Glomerular visceral epithelial cell (primary cell): ENCODE results near the gene PCNX3.
A peak's percentile ranks its signal among the peaks of the same experiment; 100 is the strongest.

Source experiments
- DNase-seq: peaks from one replicate; pipeline ENCODE4 v3.0.0-alpha.2; 2016; ENCODE audit errors: extremely low spot score

The PCNX3 gene

DNA sequence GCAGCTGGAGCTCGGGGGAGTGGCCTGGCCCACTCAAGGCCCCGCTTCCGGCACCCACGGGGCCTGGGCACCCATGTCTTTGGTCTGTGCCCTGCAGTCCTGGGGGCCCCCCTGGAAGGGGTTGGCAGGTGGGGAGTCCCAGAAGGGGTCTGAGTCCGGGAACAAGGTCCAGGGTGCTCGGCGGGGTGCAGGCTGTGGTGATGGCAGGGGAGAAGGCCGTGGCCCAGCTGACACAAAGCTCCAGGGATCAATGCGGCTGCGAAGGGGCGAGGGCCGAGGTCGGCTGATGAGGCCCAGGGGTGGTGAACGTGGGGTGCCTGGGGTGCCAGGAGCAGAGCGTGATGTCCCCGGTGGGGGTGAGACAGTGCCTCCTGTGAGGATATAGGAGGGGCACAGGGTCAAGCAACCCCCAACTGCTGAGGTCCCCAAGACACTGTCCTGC, 17.3 kb upstream of the PCNX3 start:
- DNase-seq: no peak

DNA sequence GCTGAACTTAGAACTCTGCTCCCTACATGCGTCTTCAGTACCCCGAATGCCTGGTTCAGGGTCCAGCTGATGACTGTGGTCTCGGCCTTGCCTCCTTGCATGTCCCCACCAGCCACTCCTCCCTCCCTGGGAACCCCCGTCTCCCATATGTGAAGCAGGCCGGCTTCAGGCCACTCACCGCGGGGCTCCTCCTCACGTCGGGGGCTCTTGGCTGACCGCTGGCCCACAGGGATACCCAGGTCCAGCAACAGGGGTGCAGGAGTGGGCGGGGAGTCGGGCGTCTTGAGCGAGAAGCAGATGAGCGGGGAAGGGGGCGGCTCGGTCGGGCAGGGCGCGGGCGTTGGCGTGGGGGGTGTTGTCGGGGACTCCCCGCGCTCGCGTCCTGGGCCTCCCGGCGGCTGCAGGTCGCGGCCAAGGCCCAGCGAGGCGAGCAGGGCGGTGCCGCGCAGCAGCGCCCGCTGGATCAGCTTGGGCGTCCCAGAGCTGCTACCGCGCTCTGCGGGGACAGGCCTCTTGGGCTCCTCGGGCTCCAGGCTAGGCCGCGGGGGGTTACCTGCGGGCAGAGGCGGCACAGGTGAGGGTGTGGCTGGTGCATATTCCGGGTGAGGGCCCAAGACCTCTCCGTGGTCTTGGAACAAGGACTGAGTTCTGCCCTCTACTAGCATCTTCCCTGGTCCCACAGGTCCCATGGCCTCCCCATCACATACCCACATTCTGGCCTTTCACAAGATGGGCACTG, 16.2 kb upstream of the PCNX3 start:
- no peak for DNase-seq

DNA sequence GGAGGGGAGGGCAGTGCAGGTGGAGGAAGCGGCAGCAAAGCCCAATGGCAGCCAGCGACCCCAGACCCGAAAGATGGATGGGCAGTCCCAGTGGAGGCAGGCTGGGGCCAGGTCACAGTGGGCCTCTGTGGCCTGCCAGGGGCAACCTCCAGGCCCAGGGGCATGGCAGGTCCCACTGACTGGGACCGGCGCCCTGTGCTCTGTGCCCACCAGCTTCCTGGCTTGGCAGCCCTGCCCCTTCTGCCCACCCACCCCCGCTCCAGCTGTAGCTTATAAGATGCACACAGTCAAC, 15.7 kb upstream of the PCNX3 start:
- no peak for DNase-seq

DNA sequence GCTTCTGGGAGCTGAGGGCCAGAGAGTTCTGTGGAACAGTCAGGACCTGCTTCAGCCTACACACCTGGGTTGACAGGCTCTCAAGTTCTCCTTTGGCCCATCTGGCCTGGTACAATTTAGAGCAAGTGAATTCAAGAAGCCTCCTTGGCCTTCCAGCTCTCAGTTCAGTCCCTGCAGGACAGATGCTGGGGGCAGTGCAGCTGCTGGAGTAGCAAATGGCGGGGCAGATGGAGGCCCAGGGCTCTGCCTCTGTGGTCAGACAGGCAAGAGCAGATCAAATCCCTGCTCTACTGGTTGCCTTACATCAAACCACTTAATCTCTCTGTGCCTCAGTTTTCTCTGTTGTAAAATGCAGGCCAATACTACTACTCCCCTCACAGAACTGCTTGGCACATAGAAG, 11.3 kb upstream of the PCNX3 start:
- DNase-seq: no peak

DNA sequence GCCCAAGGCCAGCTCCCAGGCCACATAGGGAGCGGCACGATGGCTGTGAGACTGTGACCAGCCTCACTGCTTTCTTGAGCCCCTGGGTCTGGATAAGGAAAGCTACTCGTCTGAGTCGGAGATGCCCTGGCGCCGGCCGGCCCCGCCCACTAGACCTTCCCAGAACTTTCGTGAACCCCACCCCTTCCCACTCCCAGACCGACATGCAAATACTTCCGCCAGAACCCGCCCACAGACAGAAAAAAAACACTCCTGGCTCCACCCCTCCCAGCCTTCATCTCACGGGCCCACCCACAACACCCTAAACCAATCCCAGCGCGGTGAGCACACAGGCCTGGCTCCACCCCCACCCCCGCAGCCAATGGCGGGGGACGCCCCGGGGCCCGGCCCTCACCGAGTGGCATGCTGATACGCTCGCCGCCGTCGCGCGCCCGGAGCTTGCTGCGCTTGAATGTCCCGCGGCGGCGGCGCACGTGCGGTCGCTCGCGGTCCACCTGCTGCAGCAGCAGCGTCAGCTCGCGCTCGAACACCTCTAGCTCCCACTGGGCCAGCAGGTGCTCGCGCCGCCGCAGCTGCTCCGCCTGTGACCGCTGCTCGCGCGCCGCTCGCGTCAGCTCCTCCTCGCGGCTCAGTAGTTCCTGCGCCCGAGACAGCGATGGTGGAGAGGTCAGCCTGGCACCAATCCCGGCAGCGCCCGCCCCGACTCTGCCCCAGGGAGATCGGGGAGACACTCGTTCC, 8.5 kb upstream of the PCNX3 start:
- no peak for DNase-seq

DNA sequence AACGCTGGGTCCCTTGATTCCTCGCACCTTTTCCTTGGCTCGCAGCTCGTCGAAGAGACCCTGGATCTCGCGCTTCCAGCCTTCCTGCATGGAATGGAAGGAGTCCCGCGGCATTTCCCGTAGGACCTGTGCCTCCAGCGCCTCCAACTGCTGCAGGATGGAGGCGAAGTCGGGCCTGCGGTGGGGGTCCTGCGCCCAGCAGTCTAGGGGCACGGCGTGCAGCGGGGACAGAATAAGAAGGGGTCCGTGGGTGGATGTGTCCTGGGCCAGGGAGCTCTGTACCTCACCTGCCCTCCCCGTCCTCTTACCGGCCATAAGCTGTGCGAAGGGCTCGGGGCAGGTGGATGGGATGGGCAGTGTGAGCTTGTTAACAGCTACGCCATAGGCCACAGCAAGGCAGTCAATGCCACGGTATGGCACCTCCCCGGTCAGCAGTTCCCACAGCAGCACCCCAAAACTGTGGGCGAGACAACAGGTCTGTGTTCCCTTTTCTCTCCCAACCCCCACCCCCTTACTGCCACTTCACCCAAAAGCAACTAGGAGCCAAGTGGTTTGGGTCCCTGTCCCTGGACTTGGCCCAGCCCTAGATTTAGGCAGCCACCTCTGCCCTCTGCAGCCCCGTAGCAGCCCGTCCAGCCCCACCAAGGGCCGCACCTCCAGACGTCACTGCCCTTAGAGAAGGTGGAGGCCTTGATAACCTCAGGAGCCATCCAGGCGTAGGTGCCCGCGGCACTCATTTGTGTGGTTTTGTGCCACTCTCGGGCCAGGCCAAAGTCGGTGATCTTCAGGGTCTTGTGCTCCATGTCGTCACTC, 7.8 kb upstream of the PCNX3 start:
- no peak for DNase-seq

DNA sequence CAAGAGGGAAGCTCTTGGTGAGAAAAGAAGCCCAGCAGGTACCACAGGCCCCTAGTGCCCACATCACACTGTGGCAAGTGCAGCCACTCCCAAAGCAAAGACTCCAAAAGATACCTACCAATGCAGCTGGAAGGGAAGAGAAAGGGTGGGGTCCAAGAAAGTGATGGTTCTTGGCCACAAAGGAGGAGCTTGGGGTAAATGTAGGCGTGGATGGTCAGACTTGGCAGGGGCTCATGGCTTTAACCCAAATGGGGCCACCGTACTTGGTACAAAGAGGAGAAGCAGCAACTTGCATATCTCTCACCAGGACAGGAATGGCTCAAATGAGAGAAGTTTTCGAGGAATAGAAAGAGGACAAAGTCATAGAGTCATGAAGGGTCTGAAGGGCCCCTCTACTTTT, 6.3 kb upstream of the PCNX3 start:
- no peak for DNase-seq

DNA sequence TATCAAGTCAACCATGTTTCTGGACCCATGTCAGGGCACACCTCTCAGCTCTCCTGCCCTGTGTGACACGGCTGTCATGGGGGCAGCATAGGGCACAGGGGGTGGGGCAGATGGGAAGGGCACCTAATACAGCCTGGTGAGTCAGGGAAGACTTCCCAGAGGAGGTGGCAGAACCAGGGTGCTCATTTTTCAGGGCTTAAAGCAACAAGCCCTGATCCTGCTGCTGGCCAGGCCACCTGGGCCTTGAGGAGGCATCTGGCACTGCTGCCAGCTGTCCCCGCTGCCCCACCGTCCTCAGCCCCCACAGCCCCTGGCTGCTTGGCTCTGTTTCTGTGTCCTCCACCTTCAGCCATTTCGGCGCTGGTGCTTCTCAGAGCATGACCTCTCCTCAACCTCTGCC, 5.9 kb upstream of the PCNX3 start:
- no peak for DNase-seq

DNA sequence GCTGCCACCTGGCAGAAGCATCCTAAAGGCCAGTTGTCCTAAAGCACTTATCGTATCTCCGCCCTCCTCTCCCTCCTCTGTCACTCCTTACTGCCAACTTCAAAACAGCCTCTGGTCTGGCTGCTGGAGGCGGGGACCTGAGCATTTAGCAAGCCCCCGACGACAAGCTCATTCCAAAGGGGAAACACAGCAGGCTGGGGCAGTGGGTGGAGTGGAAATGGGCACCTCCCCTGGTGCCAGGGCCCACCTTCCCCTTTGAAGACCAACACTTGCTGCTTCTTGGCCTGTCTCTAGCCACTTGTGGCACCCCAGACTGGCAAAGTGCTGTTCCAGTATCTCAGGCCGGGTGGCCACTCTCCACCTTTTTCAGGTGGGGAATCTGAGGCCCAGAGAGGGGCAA, 5.2 kb upstream of the PCNX3 start:
- DNase-seq: no peak

DNA sequence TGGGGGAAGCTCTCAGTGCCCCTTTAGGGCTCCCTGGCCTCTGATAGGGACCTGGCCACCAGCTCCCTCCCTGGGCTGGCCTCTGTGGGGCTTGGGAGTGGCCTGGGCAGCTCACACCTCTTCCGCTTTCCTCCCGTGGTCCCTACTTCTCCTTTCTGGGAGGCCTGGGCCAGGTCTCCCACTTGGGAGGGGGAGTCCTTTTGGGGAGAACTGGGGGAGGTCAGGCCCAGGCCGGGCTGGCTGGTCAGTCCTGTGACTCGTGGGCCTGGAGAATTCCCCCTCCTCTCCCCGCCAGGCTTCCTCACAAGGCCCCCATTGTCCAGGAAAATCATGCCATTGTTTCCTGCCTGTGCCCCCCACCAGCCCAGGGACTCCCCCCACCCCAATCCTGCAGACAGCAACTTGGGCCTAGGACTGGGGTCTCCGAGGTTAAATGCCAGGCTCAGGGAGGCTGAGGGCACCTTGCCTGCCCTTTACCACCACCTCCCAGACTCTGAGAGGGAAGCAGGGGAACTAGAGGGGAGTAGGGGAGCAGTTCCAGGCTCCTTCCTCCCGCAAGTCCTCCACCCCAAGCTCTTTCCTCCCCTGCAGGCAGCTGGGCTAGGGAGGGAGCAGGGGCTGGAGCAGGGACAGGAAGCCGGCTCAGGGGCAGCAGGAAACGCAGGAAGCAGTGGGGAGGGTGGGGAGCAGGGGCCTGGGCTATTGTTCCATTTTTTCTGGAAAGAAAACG, 4.4 kb upstream of the PCNX3 start:
- DNase-seq: no peak

DNA sequence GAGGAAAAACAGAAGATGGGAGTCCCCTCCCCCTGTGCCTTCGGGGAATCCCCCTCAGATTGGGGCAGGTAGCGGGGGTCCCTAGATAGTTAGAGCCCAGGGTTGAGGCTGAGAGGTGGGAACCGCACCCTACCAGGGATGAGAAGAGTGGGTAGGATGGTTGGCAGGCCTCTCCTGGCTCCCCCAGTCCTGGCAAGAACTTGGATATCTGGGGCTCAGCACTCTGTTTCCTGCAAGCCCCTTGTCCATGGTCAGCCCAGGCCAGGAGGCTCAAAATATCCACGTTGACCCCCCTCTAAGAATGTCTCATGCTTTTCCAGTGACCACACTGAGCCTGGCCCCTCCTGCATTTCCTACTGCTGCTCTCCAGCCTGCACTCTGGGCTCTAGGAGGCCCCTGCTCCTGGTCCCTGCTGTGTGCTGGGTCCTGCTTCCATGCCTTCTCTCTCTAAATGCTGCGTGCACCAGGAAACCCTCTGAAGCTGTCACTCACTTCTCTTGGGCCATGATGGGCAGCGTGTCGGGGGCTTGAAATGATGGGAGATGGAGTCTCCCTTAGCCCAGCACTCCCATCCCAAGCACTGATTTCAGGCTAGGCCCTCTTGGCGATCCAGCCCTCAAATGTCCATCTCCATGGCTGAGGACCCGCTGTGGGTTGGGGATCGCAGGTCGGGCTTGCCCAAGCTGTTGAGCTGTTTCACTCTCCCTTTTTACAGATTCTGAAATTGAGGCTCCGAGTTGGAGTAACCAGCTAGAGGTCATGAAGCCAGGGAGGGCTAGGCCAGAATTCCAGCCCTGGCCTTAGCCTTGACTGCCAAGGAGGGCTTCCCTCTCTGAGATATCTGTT, 3.6 kb upstream of the PCNX3 start:
- DNase-seq: peak; percentile 24

DNA sequence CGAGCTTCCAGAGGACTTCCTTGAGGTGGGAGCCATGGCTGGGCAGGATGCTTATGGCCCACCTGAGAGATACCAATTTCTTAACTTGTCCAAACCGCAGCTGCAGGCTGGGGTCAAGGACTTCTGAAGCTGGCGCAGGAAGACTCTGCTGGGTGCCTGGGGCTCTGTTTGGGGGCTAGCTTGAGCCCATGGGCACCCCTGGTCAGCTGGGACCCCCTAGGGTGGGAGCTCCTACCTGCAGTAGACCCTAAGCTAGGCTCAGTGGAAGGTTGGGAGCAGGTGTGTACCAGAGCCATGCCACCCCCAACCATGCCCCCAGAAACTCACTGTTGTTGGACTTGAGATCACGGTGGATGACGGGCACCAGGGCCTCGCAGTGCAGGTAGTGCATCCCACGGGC, 2.9 kb upstream of the PCNX3 start:
- DNase-seq: no peak

DNA sequence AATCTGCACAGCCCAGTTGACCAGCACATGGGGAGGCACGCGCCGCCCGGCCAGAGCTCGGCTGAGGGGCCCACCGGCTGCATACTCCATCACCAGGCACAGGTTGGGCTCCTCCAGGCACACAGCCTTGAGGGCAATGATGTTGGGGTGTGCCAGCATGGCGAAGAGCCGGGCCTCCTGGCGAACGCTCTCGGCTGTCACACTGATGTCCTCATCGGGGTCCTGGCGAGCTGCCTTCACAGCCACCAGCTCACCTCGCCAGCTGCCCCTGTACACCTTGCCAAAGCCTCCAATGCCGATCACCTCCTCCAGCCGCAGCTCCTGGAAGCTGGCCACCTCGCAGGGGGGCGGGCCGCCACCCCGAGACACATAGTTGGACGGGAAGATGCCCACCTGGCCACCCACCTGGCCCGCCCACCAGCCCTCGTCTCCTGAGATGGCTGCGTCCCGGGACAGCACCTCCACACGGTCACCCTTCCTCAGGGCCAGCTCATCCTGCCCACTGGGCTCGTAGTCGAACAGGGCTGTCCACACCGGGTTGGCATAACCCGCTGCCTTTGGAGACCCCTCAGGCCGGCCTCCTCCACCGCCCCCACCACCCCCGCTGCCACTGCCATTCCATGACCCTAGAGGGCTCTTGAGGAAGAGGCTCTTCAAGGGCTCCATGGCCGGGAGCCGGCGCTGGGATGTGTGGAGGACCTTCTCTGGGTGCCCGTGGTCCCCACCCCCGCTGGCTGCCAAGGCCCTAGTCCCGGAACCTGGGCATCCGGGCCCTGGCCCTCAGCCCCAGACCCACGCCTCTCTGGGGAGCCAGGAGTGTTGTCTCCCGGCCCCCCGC, 2.3 kb upstream of the PCNX3 start:
- peak; percentile 17 for DNase-seq

DNA sequence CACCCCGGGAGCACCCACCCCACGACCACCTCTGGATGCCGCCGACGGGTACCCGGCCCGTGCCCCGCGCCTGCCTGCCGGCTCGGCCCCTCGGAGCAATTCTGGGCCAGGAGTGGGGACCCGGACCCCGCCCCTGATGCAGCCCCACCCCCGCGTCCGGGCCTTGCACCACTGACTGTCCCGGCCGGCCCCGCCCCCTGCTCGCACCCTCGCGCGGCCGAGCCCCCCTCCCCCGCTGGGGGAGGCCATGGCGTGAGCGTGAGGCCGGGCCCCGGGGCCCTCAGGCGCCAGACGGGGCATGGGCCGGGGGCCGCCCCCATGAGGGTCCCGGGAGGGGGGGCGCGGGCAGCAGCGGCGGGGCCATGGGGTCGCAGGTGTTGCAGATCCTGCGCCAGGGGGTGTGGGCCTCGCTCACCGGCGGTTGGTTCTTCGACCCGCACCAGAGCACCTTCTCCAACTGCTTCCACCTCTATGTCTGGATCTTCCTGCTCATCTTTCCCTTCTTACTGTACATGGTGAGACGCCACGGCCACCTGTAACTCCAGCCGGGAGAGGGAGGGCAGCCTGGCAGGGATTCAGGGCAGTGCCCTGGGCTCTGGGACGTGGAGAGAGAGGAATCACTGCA, 486 bp downstream of the PCNX3 start:
- DNase-seq: peak; percentile 39

DNA sequence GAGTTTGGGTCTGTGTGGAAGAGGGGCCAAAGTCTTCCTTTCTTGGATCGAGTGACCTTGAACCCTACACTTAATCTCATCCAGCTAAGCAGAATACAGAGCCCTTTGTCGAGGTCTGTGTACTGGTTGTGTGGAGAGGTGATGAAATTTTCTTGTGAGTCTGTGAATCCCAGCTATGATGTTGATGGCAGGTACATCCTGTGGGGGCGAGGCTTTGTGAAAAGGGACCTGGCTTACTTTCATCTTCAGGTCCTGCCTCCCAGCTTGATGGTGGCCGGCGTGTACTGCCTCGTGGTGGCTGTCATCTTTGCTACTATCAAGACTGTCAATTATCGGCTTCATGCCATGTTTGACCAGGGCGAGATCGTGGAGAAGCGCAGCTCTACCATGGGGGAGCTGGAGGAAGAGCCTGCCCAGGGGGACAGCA, 1.0 kb downstream of the PCNX3 start:
- DNase-seq: no peak

DNA sequence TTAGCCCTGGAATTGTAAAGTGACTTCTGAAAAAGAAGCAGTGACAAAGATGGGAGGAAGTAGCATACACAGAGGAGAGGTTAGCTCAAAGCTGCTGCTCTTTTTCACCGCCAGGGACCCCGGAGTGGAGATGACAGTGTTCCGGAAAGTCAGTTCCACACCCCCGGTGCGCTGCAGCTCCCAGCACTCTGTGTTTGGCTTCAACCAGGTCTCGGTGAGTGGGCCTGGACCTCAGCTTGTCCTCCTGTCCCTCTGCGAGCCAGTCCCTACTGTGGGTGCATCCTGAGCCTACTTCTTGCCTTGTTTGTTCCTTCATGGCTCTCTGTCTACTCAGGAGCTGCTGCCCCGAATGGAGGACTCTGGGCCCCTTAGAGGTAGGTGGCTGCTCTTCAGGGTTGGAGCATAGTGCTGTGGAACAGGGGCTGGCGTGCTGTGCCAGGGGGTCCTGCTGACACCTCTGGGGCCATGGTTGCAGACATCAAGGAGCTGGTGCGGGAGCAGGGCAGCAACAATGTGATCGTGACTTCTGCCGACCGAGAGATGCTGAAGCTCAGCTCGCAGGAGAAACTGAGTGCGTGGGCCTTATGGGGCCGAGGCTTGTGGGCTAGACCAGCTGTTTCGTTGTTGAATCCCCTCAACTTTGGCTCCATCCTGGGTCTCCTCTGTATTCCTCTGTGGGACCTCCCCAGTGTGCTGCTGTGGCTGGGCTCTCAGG, 1.7 kb downstream of the PCNX3 start:
- no peak for DNase-seq

DNA sequence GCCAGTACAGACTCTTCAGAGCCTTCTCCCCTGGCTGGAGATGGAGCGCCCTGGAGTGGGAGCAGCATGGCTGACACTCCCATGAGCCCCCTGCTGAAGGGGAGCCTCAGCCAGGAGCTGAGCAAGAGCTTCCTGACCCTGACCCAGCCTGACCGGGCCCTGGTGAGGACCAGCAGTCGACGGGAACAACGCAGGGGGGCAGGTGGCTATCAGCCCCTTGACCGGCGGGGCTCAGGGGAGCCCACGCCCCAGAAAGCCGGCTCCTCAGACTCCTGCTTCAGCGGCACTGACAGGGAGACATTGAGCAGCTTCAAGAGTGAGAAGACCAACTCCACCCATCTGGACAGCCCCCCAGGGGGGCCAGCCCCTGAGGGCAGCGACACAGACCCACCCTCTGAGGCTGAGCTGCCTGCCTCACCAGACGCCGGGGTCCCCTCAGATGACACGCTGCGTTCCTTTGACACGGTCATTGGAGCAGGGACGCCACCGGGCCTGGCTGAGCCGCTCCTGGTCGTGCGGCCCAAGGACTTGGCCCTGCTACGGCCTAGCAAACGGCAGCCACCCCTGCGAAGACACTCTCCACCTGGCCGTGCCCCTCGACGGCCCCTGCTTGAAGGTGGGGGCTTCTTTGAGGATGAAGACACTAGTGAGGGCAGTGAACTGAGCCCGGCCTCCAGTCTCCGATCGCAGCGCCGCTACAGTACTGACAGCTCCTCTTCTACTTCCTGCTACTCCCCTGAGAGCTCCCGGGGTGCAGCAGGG, 2.6 kb downstream of the PCNX3 start:
- DNase-seq: no peak

DNA sequence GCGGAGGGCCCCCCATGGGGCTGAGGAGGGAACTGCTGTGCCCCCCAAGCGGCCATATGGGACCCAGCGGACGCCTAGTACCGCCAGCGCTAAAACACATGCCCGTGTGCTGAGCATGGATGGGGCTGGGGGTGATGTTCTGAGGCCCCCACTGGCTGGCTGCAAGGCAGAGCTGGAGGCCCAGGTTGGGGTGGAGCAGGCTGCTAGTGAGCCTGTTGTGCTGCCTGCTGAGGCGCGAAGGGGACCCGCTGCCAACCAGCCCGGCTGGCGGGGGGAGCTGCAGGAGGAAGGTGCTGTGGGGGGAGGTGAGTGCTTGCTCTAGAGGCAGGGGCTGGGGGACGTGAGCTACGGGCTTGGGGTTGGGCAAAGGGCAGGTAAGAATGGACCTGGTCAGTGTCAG, 3.2 kb downstream of the PCNX3 start:
- no peak for DNase-seq
